SK-N-DZ (cell line): ENCODE data around the gene CDH12.
A peak's percentile ranks its signal among the peaks of the same experiment; 100 is the strongest.
"Not testable (repeated sequence)": the region's sequence is repeated elsewhere in the genome, so short reads cannot be mapped to it uniquely, and the experiment has no call there.

Experiments used
- DNase-seq: peaks from one replicate; pipeline ENCODE4 v3.0.0-alpha.2; 2015; ENCODE audit warnings: low spot score

Gene CDH12

DNA sequence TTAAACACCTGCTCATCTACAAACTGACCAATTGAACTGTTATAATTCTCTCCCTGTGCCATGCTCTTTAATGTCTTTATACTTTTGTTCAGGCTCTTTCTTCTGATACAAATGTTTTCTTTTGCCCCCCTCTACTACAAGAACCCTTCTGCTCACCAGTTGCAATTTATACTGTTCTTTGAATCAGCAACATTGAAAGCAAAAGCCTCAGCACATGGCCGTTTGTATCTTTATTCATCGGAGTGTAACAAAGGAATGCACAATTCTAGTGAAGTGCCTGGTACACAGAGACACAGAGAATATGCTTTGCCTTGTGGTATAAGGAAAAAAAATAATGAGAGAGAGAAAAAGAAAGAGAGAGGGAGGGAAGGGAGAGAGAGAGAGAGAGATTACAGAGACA, 547.1 kb downstream of the CDH12 start:
- DNase-seq = no peak

- no peak for DNase-seq
These were observed 557.3 kb downstream of the CDH12 start for GRCh38 chr5:22295832-22296231.

GRCh38 chr5:22293147-22293546, 560.0 kb downstream of the CDH12 start:
- no peak for DNase-seq

- DNase-seq = no peak
These were observed 575.0 kb downstream of the CDH12 start for GRCh38 chr5:22278164-22278563.

GRCh38 chr5:22277006-22277405, 576.1 kb downstream of the CDH12 start:
- no peak for DNase-seq

- DNase-seq = not testable (repeated sequence)
These were observed 587.3 kb downstream of the CDH12 start for GRCh38 chr5:22265855-22266254.

DNA sequence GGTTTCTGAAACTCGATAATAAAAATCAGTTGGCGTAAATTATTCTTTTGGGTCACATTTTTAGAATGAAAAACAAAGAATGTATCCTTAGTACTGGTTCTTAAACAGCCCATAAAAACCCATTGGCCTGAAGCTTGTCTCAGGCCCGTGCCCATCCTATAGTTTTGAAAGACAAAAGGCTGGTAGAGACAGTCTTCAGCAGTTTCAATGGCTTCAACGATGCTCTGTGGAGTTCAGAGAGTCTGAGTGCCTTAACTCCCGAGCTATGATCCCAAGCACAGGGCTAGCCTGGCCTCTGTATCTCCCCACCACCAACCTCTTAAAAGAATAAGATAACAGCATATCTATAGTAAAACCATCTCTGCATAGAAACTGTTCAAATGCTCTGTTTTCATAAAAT, 595.0 kb downstream of the CDH12 start:
- DNase-seq = no peak

GRCh38 chr5:22250528-22250927, 602.6 kb downstream of the CDH12 start:
- DNase-seq = no peak

DNA sequence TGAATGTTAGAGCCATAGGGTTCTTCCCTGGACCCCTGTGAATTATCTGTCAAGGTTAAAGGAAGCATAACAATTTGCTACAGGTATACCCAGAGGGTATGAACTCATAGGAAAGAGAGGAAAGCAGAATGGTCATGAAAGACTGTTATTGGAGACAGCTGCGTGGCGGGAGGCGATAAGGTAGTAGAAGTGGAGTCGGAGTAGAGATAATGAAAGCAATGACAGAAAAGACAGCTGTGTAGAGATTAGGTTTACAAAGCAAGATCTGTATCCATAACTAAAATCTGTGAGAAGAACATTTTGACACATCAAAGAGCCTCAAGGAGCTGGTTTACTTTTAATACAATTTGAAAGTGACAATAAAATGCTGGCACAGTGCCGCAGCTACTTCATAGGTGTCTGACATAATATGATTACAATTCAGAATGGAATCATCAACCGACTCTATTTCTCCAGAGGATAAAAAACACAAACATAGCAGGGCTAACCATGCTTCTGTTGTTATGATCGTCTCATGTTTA, 603.9 kb downstream of the CDH12 start:
- no peak for DNase-seq

GRCh38 chr5:22245770-22246169, 607.4 kb downstream of the CDH12 start:
- no peak for DNase-seq

DNA sequence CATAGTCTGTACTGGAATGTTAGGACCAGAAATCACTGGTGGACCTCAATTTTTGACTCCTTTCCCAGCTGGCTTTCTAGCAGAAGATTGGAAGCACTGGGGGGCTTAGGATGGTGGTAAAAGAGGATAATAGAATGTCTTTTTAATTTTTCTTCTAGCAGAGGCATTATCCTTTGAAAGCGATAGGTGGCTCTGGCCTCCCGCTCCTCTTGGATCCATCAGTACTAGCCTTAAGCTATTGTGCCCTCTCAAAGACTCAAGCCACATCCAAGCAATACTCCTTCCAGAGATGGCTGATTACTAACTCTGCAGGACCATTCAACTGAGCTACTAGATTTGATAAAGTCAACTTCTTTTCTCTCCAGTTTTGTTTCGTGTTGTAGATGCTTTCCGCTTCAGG, 610.6 kb downstream of the CDH12 start:
- DNase-seq = no peak

GRCh38 chr5:22238047-22238446, 615.1 kb downstream of the CDH12 start:
- no peak for DNase-seq

DNA sequence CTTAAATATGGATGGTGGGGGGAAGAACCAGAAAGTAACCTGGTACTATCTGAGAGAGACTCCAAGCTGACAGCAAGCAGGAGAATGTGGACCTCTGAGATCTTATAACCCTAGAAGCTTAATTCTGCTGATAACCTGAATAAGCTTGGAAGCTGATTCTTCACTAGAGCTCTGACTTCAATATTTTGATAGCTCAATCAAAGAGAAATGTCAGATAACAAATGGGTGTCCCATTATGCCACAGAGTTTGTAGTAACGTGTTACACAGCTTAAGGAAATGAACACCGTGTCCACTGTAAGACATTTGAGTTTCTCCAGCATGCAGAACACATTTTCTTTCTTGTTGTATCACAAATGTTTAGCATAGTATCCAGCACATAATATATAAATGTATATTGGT, 626.7 kb downstream of the CDH12 start:
- no peak for DNase-seq

GRCh38 chr5:22223079-22223478, 630.1 kb downstream of the CDH12 start:
- no peak for DNase-seq

DNA sequence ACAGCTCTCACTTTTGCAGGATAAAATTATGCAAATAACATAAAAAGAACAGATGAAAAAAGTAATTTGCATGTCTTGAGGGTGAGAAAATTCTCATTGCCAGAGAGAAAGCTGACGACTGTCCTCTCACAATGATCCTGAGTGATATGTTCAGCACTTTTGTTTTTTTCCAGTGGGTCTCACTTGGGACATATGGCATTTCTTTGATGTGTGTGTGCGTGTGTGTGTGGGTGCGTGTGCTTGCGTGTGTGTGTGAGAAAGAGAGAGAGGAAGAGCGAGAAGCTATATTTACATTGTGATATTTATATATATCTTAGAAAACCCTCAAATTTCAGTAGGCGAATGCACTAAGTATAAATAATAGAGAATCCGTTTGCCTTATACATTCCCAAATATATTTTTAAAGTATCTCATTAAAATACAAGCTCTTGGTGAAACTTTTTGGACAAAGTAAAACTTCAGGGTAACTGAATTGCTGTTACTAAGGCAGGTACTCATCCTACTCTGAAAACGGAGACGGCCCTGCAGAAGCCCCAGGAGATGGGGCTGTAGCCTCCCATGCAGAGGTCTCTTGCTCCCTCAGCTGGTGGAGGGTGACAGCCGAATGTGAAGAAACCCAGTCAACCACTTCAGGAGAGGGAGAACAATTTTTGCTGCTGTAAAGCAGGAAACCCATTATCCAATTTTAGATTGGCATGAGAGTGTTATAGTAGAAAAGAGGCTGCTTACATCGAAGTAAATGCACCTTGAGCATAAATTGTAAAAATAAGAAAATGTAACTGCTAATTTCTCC, 639.2 kb downstream of the CDH12 start:
- DNase-seq = peak; percentile 44

DNA sequence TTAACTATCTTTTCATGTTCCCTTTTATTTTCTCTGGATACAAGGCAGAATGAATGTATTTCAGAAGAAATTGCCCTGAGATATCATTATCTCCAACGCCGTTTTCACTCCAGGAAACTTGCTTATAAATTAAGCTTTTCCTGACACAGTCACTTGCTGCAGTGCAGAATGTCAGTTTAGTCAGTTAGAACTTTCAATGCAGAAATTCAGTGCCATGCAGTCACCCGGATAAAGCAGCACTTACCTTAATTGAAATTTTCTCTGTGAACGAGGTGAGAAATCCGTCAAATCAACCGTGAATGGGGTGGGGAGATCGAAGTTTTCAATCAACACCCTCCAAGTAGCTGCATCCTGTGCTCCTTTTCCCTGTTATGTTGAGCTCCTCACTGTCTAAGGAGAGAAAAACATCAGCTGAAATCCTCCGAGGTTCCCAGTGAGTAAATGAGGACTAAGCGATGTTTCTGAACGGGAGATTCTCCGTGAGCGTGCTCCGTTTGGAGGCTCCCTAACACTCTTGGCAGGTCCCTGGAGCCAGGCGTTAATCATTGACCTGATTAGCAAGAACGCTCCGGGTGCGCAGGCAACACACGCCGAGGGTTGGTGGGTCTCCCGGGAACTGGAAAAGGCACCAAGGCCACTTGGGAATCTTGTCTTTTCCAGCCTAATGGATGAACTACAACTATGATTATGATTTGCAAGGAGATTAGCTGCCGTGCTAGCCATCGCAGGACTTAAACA, 640.7 kb downstream of the CDH12 start:
- not testable (repeated sequence) for DNase-seq

- not testable (repeated sequence) for DNase-seq
These were observed 644.7 kb downstream of the CDH12 start for GRCh38 chr5:22208463-22208862.

- not testable (repeated sequence) for DNase-seq
These were observed 664.5 kb downstream of the CDH12 start for GRCh38 chr5:22188651-22189050.

GRCh38 chr5:22187632-22188228, 665.4 kb downstream of the CDH12 start:
- DNase-seq = not testable (repeated sequence)

DNA sequence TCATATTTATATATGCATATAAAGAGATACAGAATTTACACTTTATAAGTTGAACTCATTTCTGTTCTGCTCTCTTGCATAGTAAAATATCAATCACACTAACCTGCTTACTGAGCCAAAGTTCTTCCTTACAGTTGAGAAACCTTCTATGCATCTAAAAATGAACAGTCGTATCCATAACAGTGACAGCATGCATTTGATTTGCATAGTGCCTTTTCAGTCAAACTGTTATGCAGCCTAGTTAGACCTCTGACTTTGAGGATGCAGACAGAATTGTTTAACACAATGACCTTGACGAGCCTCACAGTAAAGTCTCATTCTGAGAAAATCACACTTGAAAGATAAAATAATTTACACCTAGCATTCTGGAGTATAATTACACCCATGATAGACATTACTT, 683.9 kb downstream of the CDH12 start:
- DNase-seq = not testable (repeated sequence)

GRCh38 chr5:22168704-22169103, 684.4 kb downstream of the CDH12 start:
- not testable (repeated sequence) for DNase-seq

DNA sequence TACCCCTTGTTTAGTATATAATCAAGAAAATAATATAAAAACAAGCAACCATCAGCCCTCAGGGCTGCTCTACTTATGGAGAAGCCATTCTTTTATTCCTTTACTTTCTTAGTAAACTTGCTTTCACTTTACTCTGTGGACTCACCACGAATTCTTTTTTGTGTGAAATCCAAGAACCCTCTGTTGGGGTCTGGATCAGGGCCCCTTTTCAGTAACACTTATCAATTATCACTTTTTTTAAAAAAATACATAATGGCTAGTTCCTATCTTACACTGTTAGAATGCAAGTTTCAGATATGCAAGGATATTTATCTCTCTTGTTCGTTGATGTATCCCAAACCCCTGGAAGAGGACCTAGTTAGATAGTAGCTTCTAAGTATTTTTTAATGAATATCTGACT, 687.2 kb downstream of the CDH12 start:
- not testable (repeated sequence) for DNase-seq
